Left ventricle myocardium inferior (tissue), 1 donor: ENCODE data around the gene SNTB2. TPM values are rescaled to one million over a fixed set of nuclear protein-coding genes. Genes with fewer than 3 reads are reported as not detected.

Experiments used
- DNase-seq: peaks from one replicate; pipeline ENCODE4 v3.0.0-alpha.2; 2020
- H3K27ac ChIP-seq: fragments of 200-600 bp; replicated peaks from 2 replicates; pipeline ENCODE4 v1.8.0; 2021
- H3K27me3 ChIP-seq: fragments of 200-600 bp; 2 replicates; pipeline ENCODE4 v1.8.0; 2021; ENCODE audit warnings: low read depth
- H3K36me3 ChIP-seq: fragments of 200-600 bp; 2 replicates; pipeline ENCODE4 v1.8.0; 2021
- H3K4me1 ChIP-seq: fragments of 200-600 bp; 2 replicates; pipeline ENCODE4 v1.8.0; 2021
- H3K4me3 ChIP-seq: fragments of 200-600 bp; 2 replicates; pipeline ENCODE4 v1.8.0; 2021; ENCODE audit warnings: mild to moderate bottlenecking, moderate library complexity
- H3K9me3 ChIP-seq: fragments of 200-600 bp; replicated peaks from 2 replicates; pipeline ENCODE4 v1.8.0; 2021
- CTCF ChIP-seq: fragments of 200-600 bp; IDR thresholded peaks from 2 replicates; pipeline ENCODE4 v1.8.0; 2021; ENCODE audit warnings: antibody characterized with exemption, mild to moderate bottlenecking, borderline replicate concordance
- intact Hi-C: fragments of 100-400 bp; cut with micrococcal nuclease; formaldehyde crosslinking; loops from one replicate; pipeline ENCODE4 v1.11.0; 2022
- total RNA-seq: library from RNA; stranded (reverse); fragmentation: NEBNext Ultra II Directional; extraction: Animal tissue kit (Norgen Biotek cat#: 25700); gene quantifications from one replicate; pipeline ENCODE4 v1.2.1, GENCODE V29; 2021
- donor health status: DM: no; HTN: yes; CAD: no; lungs with severe emphysema.

SNTB2 gene
- total RNA-seq, 1 donor from 2014 or later: 10.2 TPM

- no peak overlapping the region for H3K27ac ChIP-seq
- H3K9me3 ChIP-seq: no peaks in the 10 kb centered on the region
- no peaks in the 10 kb centered on the region for H3K27me3 ChIP-seq
- H3K36me3 ChIP-seq: no peaks in the 10 kb centered on the region
- no peak for TF ChIP-seq CTCF
- H3K4me1 ChIP-seq: peaks cover 14% of the 10 kb centered on the region
- DNase-seq: no peak
- H3K4me3 ChIP-seq: no peak overlapping the region
- intact Hi-C loops: no loop called here
These were observed 52.9 kb downstream of the SNTB2 start for GRCh38 chr16:69239851-69240250.

- no peak for TF ChIP-seq CTCF
- no peaks in the 10 kb centered on the region for H3K27me3 ChIP-seq
- DNase-seq: no peak
- H3K27ac ChIP-seq: no peak overlapping the region
- H3K36me3 ChIP-seq: no peaks in the 10 kb centered on the region
- H3K4me3 ChIP-seq: no peak overlapping the region
- no peaks in the 10 kb centered on the region for H3K9me3 ChIP-seq
- intact Hi-C loops: no loop called here
- peaks cover 14% of the 10 kb centered on the region for H3K4me1 ChIP-seq
These were observed 53.4 kb downstream of the SNTB2 start for GRCh38 chr16:69240331-69240730.

DNA sequence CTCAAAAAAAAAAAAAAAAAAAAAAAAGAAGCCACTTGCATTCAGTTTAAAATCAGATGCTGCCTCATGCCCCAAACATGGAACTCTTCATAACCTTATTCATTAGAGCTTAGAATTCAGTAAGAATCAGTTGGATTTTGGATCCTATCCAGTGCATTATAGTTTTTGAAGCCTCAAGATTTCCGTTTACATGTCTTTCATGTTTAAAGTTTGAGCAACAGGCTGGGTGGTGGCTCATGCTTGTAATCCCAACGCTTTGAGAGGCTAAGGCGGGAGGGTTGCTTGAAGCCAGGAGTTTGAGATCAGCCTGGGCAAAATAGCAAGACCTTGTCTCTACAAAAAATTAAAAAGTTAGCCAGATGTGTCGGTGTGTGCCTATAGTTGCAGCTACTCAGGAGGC is 55.0 kb downstream of the SNTB2 start:
- peaks cover 5% of the 10 kb centered on the region for H3K36me3 ChIP-seq
- no peak overlapping the region for H3K27ac ChIP-seq
- no peak for DNase-seq
- no peak for TF ChIP-seq CTCF
- H3K27me3 ChIP-seq: no peaks in the 10 kb centered on the region
- H3K4me1 ChIP-seq: peaks cover 13% of the 10 kb centered on the region
- no peaks in the 10 kb centered on the region for H3K9me3 ChIP-seq
- no peak overlapping the region for H3K4me3 ChIP-seq
- intact Hi-C loops: no loop called here

DNA sequence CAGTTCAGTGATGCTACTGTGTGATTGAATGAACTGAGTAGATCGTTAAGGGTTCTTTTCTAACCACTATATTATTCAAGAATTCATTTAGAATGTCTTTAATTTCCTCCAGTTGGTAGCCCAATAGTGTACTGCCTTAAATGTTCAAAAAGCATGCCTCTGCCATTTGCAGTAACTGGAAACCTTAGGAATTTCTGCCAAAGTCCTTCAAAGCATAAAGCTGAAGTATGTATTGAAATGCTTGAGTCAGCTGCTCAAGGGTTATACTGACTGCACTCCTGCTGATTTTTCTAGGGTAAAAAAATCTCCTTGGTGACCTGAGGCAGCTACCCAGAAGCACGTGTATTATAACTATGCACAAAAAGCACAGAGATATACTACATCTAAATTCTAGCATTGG is 56.5 kb downstream of the SNTB2 start:
- Histone ChIP-seq H3K4me3 (no peak overlapping the region), H3K36me3 (peaks cover 17% of the 10 kb centered on the region), H3K4me1 (peaks cover 4% of the 10 kb centered on the region), H3K27me3 (no peaks in the 10 kb centered on the region), H3K9me3 (no peaks in the 10 kb centered on the region), H3K27ac (no peak overlapping the region)
- no peak for DNase-seq
- intact Hi-C loops: no loop called here
- no peak for TF ChIP-seq CTCF

DNA sequence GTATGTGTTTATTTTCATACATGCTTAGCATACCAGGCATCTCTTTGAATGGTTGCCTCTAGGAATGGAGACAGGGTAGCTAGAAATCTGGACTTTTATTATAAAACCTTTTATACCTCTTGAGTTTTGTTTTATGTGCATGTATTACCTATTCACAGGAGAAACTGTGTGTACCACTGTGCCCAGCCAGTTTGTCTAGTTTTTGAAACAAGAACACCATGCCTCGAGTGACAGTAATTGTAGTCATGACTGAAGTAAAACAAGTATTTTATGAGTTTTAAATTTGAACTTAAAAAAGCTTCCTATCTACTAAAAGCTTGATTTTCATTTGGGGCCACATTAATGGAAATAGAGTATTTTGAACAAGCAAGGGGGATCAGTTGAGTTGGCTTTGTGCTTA is 57.4 kb downstream of the SNTB2 start:
- no peaks in the 10 kb centered on the region for H3K27me3 ChIP-seq
- TF ChIP-seq CTCF: no peak
- H3K36me3 ChIP-seq: peaks cover 19% of the 10 kb centered on the region
- no peak for DNase-seq
- intact Hi-C loops: no loop called here
- no peak overlapping the region for H3K4me3 ChIP-seq
- no peaks in the 10 kb centered on the region for H3K4me1 ChIP-seq
- H3K27ac ChIP-seq: no peak overlapping the region
- no peaks in the 10 kb centered on the region for H3K9me3 ChIP-seq

GRCh38 chr16:69250081-69250480 is 63.1 kb downstream of the SNTB2 start:
- Histone ChIP-seq H3K9me3 (no peaks in the 10 kb centered on the region), H3K4me1 (no peaks in the 10 kb centered on the region), H3K27ac (no peak overlapping the region), H3K27me3 (no peaks in the 10 kb centered on the region), H3K36me3 (peaks cover 19% of the 10 kb centered on the region), H3K4me3 (no peak overlapping the region)
- intact Hi-C loops: no loop called here
- DNase-seq: no peak
- TF ChIP-seq CTCF: no peak
